Measurements from ENCODE around the gene UROD.

DNA sequence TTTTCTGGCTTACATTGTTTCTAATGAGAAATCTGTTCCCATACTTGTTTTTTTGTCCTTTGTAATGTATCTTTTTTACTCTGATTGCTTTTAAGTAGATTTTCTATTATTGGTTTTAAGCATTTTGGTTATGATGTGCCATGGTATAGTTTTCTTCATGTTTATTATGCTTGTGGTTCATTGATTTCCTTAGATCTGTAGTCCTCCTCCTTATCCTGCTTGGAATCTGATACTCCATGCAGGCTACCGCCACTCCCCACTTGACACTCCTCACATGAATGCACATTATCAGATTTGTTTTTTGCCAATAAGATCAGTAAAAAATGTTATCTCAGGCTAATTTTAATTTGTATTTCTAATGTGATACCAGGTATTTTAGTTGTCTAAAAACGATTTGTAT lies 20.8 kb downstream of the UROD start:
- TF ChIP-seq, protein P1, sequence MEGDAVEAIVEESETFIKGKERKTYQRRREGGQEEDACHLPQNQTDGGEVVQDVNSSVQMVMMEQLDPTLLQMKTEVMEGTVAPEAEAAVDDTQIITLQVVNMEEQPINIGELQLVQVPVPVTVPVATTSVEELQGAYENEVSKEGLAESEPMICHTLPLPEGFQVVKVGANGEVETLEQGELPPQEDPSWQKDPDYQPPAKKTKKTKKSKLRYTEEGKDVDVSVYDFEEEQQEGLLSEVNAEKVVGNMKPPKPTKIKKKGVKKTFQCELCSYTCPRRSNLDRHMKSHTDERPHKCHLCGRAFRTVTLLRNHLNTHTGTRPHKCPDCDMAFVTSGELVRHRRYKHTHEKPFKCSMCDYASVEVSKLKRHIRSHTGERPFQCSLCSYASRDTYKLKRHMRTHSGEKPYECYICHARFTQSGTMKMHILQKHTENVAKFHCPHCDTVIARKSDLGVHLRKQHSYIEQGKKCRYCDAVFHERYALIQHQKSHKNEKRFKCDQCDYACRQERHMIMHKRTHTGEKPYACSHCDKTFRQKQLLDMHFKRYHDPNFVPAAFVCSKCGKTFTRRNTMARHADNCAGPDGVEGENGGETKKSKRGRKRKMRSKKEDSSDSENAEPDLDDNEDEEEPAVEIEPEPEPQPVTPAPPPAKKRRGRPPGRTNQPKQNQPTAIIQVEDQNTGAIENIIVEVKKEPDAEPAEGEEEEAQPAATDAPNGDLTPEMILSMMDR (IDR thresholded peaks at IDR 0.05; ENCODE audit: poor library complexity, severe bottlenecking): no peak
- TF ChIP-seq, protein P2, sequence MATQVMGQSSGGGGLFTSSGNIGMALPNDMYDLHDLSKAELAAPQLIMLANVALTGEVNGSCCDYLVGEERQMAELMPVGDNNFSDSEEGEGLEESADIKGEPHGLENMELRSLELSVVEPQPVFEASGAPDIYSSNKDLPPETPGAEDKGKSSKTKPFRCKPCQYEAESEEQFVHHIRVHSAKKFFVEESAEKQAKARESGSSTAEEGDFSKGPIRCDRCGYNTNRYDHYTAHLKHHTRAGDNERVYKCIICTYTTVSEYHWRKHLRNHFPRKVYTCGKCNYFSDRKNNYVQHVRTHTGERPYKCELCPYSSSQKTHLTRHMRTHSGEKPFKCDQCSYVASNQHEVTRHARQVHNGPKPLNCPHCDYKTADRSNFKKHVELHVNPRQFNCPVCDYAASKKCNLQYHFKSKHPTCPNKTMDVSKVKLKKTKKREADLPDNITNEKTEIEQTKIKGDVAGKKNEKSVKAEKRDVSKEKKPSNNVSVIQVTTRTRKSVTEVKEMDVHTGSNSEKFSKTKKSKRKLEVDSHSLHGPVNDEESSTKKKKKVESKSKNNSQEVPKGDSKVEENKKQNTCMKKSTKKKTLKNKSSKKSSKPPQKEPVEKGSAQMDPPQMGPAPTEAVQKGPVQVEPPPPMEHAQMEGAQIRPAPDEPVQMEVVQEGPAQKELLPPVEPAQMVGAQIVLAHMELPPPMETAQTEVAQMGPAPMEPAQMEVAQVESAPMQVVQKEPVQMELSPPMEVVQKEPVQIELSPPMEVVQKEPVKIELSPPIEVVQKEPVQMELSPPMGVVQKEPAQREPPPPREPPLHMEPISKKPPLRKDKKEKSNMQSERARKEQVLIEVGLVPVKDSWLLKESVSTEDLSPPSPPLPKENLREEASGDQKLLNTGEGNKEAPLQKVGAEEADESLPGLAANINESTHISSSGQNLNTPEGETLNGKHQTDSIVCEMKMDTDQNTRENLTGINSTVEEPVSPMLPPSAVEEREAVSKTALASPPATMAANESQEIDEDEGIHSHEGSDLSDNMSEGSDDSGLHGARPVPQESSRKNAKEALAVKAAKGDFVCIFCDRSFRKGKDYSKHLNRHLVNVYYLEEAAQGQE (IDR thresholded peaks at IDR 0.05; ENCODE audit: borderline replicate concordance): no peak
- no peak for TF ChIP-seq POLR2AphosphoS5 (IDR thresholded peaks at IDR 0.05)
- no peak for TF ChIP-seq EZH2 (IDR thresholded peaks at IDR 0.05; ENCODE audit: borderline replicate concordance, insufficient read depth, low read length, poor library complexity, severe bottlenecking)
- TF ChIP-seq TAF1 (IDR thresholded peaks at IDR 0.05; ENCODE audit: low read depth): no peak
- TF ChIP-seq RAD21 (conservative IDR thresholded peaks at IDR 0.05): no peak

Measured in neural cell (in vitro differentiated cells).